ENCODE results near the gene SIRT4.
"Not testable (repeated sequence)": the region's sequence is repeated elsewhere in the genome, so short reads cannot be mapped to it uniquely, and the experiment has no call there.

SIRT4 gene

GRCh38 chr12:120283318-120283717 lies 18.8 kb upstream of the SIRT4 start:
- DNase-seq: no peak

- no peak for DNase-seq
Observed at GRCh38 chr12:120284381-120284780, 17.7 kb upstream of the SIRT4 start.

GRCh38 chr12:120286768-120287490 lies 15.2 kb upstream of the SIRT4 start:
- no peak for DNase-seq

- no peak for DNase-seq
Observed at GRCh38 chr12:120287491-120287890, 14.6 kb upstream of the SIRT4 start.

GRCh38 chr12:120290609-120291305 lies 11.4 kb upstream of the SIRT4 start:
- DNase-seq: peak; percentile 39

- peak; percentile 31 for DNase-seq
Observed at GRCh38 chr12:120292411-120292660, 9.8 kb upstream of the SIRT4 start.

GRCh38 chr12:120292661-120293531 lies 9.2 kb upstream of the SIRT4 start, which contains the start of gene RNU4-1:
TSS of gene RNU4-1 (minus strand) at chr12:120293237.
- peak; percentile 59 for DNase-seq

GRCh38 chr12:120314220-120314619 lies 12.1 kb downstream of the SIRT4 start:
- DNase-seq: no peak

- DNase-seq: no peak
Observed at GRCh38 chr12:120316798-120317223, 14.7 kb downstream of the SIRT4 start.

- peak; percentile 100 for DNase-seq
Observed at GRCh38 chr12:120317224-120318105, 15.3 kb downstream of the SIRT4 start.

- DNase-seq: no peak
Observed at GRCh38 chr12:120321382-120322202, 19.5 kb downstream of the SIRT4 start.

- DNase-seq: no peak
Observed at GRCh38 chr12:120323772-120324171, 21.7 kb downstream of the SIRT4 start.

GRCh38 chr12:120324841-120325417 lies 22.8 kb downstream of the SIRT4 start:
- no peak for DNase-seq

GRCh38 chr12:120327593-120327992 lies 25.5 kb downstream of the SIRT4 start, which contains the start of gene PLA2G1B:
TSS of gene PLA2G1B (minus strand) at chr12:120327779. CDS start at chr12:120327753, 26 bp downstream.
- no peak for DNase-seq

- DNase-seq: no peak
Observed at GRCh38 chr12:120328228-120328627, 26.1 kb downstream of the SIRT4 start.

- DNase-seq: no peak
Observed at GRCh38 chr12:120331390-120331789, 29.3 kb downstream of the SIRT4 start.

GRCh38 chr12:120332041-120332440 lies 29.9 kb downstream of the SIRT4 start:
- no peak for DNase-seq

GRCh38 chr12:120332523-120332922 lies 30.4 kb downstream of the SIRT4 start:
- no peak for DNase-seq

GRCh38 chr12:120335447-120335846 lies 33.3 kb downstream of the SIRT4 start:
- DNase-seq: peak; percentile 29

- not testable (repeated sequence) for DNase-seq
Observed at GRCh38 chr12:120336392-120336791, 34.3 kb downstream of the SIRT4 start.

- no peak for DNase-seq
Observed at GRCh38 chr12:120337730-120338129, 35.6 kb downstream of the SIRT4 start.
